ACC112 (cell line): ENCODE results near the gene NR1H2.

Experiments used
- H2AFZ ChIP-seq: fragments of 200-600 bp; sonication (generic); one replicate; pipeline ENCODE4 v1.6.0; 2017; ENCODE audit warnings: antibody characterized with exemption, low read length; ENCODE audit not compliant: unreplicated experiment
- H3K27ac ChIP-seq: fragments of 200-600 bp; sonication (generic); 2 replicates; pipeline ENCODE4 v1.5.1; 2014; ENCODE audit warnings: low read depth, mild to moderate bottlenecking, antibody characterized with exemption, low read length, moderate library complexity
- H3K27me3 ChIP-seq: fragments of 200-600 bp; sonication (generic); 2 replicates; pipeline ENCODE4 v1.6.1; 2014; ENCODE audit warnings: mild to moderate bottlenecking, antibody characterized with exemption, low read length, moderate library complexity, mixed read lengths; ENCODE audit not compliant: insufficient read depth
- H3K36me3 ChIP-seq: fragments of 200-600 bp; sonication (generic); 2 replicates; pipeline ENCODE4 v1.6.1; 2016; ENCODE audit warnings: mild to moderate bottlenecking, antibody characterized with exemption, low read length, moderate library complexity, mixed read lengths; ENCODE audit not compliant: insufficient read depth
- H3K4me1 ChIP-seq: fragments of 200-600 bp; sonication (generic); one replicate; pipeline ENCODE4 v1.6.1; 2016; ENCODE audit warnings: low read length, mixed read lengths; ENCODE audit not compliant: insufficient read depth, unreplicated experiment, control insufficient read depth
- H3K4me3 ChIP-seq: fragments of 200-600 bp; sonication (generic); 2 replicates; pipeline ENCODE4 v1.5.1; 2014; ENCODE audit warnings: mild to moderate bottlenecking, low read depth, low read length
- H3K79me2 ChIP-seq: fragments of 200-600 bp; sonication (generic); one replicate; pipeline ENCODE4 v1.6.0; 2016; ENCODE audit warnings: low read length; ENCODE audit not compliant: control insufficient read depth, unreplicated experiment, insufficient read depth

Gene NR1H2

DNA sequence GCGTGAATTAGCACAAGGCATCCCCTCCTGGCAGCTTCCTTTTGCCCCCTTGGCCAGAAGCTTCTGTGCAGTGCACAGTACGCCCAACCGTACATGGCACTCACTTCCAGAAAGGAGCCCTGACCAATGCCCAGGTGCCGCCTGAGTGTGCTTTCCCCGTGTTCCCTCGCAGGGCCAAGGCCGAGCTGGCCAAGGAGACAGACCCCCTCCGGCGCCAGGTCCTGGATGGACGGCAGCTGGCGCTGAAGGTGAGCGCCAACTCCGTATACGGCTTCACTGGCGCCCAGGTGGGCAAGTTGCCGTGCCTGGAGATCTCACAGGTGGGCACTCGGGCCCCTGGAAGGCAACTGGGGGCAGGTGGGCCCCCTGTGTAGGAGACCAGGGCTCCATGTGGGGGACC lies 33.1 kb downstream of the NR1H2 start:
- no peaks in the 10 kb centered on the region for H3K79me2 ChIP-seq
- peaks cover 12% of the 10 kb centered on the region; the same call in 1 of the 2 replicates for H3K36me3 ChIP-seq
- H3K27ac ChIP-seq, result no peak overlapping the region
- no peak overlapping the region for H2AFZ ChIP-seq
- H3K4me1 ChIP-seq, result no peaks in the 10 kb centered on the region
- no peak overlapping the region for H3K4me3 ChIP-seq
- H3K27me3 ChIP-seq, result no peaks in the 10 kb centered on the region

DNA sequence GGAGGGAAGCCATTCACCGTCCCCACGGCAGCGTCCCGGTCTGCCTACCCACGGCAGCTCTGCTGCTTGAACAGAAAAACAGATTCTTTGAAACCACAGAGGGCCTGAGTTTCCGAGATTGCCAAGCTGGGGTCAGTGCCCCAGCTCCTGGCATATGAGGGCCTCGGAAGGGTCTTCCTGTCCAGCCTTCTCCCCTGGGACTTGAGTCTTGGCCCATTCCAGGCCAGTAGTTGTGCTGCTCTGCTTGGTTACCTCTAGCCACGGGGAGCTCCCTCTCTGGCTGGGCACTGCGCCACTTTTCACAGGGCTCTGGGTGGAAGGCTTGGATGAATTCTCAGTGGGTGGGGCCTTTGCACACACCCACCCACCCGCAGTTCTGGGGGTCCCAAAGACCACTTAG lies 33.9 kb downstream of the NR1H2 start:
- H3K4me1 ChIP-seq, result no peaks in the 10 kb centered on the region
- no peaks in the 10 kb centered on the region for H3K27me3 ChIP-seq
- H2AFZ ChIP-seq, result no peak overlapping the region
- H3K36me3 ChIP-seq, result peaks cover 12% of the 10 kb centered on the region; the same call in 1 of the 2 replicates
- H3K27ac ChIP-seq, result no peak overlapping the region
- no peak overlapping the region for H3K4me3 ChIP-seq
- no peaks in the 10 kb centered on the region for H3K79me2 ChIP-seq

DNA sequence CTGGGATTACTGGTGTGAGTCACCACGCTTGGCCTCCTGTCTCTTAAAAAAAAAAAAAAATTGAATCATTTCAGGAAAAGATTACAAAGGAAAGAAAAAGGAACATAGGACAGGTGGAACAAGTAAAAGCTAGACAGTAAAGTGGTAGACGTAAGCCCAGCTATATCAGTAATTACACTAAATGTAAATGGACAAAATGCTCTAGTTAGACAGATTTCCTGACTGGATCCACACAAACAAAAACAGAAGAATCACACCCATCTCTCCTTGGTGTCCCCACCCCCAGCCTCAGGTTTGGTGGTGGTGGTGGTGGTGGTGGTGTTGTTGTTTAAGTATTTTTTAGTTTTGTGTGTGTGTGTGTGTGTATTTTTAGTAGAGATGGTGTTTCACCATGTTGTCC lies 36.2 kb downstream of the NR1H2 start:
- Histone ChIP-seq H3K36me3 (peaks cover 12% of the 10 kb centered on the region; the same call in 1 of the 2 replicates), H2AFZ (no peak overlapping the region), H3K4me1 (no peaks in the 10 kb centered on the region), H3K4me3 (no peak overlapping the region), H3K27me3 (no peaks in the 10 kb centered on the region), H3K79me2 (no peaks in the 10 kb centered on the region), H3K27ac (no peak overlapping the region)

DNA sequence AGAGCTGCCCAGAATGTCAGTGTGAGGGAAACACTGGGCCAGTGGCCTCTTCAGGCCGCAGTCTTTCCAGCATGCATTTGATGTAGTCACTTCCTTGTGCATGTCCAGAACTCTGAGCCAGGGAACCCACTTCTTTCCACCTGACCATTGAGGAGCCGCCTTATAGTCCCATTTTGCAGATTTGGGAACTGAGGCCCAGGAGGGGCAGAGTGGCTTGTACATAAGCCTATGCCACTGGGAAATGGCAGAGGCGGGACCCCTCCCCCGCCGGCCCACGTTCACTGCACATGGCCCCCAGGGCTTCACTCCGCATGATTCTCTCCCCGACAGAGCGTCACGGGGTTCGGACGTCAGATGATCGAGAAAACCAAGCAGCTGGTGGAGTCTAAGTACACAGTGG lies 36.8 kb downstream of the NR1H2 start:
- no peaks in the 10 kb centered on the region for H3K79me2 ChIP-seq
- no peak overlapping the region for H3K4me3 ChIP-seq
- no peaks in the 10 kb centered on the region for H3K27me3 ChIP-seq
- no peak overlapping the region for H2AFZ ChIP-seq
- H3K36me3 ChIP-seq, result peaks cover 12% of the 10 kb centered on the region; the same call in 1 of the 2 replicates
- no peak overlapping the region for H3K27ac ChIP-seq
- no peaks in the 10 kb centered on the region for H3K4me1 ChIP-seq

DNA sequence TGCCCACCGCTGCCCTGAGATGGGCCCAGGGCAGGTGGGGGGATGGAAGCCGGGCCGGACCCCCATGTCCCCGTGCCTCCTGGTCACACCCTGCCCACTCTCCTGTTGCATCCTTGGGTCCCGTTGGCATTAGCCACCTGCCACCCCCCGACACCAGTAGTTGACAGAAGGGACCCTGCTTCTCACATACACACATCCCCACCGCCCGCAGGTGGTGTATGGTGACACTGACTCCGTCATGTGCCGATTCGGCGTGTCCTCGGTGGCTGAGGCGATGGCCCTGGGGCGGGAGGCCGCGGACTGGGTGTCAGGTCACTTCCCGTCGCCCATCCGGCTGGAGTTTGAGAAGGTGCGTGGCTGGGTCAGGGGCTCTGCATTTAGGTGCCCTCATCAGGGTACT lies 37.3 kb downstream of the NR1H2 start:
- Histone ChIP-seq H3K79me2 (no peaks in the 10 kb centered on the region), H3K27me3 (no peaks in the 10 kb centered on the region), H3K4me3 (no peak overlapping the region), H3K36me3 (peaks cover 12% of the 10 kb centered on the region; the same call in 1 of the 2 replicates), H3K4me1 (no peaks in the 10 kb centered on the region), H2AFZ (no peak overlapping the region), H3K27ac (no peak overlapping the region)

DNA sequence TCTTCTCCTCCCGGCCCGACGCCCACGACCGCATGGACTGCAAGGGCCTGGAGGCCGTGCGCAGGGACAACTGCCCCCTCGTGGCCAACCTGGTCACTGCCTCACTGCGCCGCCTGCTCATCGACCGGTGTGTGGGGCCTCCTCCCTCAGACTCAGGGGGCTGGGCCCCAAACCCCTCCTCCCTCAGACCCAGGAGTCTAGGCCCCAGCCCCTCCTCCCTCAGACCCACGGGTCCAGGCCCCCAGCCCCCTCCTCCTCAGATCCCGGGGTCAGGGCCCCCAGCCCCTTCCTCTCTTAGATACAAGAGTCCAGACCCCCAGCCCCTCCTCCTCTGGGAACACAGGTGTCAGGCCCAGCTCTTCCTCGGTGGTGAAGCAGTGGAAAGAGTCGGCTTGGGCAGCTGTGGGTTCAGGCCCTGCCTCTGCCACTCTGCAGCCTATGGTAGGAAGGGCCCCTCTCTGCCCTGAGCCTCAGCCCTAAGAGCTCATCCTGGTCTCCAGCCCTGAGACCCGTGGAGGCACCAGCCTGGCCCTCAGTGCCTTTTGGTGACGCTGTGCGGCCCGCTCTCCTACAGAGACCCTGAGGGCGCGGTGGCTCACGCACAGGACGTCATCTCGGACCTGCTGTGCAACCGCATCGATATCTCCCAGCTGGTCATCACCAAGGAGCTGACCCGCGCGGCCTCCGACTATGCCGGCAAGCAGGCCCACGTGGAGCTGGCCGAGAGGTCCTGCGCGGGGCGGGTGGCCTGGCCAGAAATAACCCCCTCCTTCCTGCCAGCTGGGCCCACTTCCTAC lies 38.8 kb downstream of the NR1H2 start:
- Histone ChIP-seq H3K27me3 (0 out of 2 replicates have a peak, but pooled peaks cover 6% of the 10 kb centered on the region), H3K79me2 (no peaks in the 10 kb centered on the region), H3K36me3 (peaks cover 12% of the 10 kb centered on the region; the same call in 1 of the 2 replicates), H3K4me3 (no peak overlapping the region), H3K4me1 (no peaks in the 10 kb centered on the region), H3K27ac (no peak overlapping the region), H2AFZ (no peak overlapping the region)

DNA sequence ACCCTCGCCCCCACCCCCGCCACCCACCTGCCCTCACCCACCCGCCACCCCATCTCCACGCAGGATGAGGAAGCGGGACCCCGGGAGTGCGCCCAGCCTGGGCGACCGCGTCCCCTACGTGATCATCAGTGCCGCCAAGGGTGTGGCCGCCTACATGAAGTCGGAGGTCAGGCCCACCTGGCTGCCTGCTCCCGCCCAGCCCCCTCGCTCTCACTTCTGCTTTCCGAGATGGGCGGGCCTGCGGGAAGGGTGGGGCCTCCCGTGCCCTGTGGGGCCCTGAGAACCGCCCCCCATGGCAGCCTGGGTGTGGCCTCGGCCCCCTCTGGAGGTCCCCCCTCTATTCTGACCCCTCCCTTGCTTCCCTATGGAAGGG lies 39.4 kb downstream of the NR1H2 start:
- Histone ChIP-seq H3K27ac (no peak overlapping the region), H2AFZ (no peak overlapping the region), H3K79me2 (no peaks in the 10 kb centered on the region), H3K4me1 (no peaks in the 10 kb centered on the region), H3K36me3 (peaks cover 12% of the 10 kb centered on the region; the same call in 1 of the 2 replicates), H3K4me3 (no peak overlapping the region), H3K27me3 (0 out of 2 replicates have a peak, but pooled peaks cover 6% of the 10 kb centered on the region)

DNA sequence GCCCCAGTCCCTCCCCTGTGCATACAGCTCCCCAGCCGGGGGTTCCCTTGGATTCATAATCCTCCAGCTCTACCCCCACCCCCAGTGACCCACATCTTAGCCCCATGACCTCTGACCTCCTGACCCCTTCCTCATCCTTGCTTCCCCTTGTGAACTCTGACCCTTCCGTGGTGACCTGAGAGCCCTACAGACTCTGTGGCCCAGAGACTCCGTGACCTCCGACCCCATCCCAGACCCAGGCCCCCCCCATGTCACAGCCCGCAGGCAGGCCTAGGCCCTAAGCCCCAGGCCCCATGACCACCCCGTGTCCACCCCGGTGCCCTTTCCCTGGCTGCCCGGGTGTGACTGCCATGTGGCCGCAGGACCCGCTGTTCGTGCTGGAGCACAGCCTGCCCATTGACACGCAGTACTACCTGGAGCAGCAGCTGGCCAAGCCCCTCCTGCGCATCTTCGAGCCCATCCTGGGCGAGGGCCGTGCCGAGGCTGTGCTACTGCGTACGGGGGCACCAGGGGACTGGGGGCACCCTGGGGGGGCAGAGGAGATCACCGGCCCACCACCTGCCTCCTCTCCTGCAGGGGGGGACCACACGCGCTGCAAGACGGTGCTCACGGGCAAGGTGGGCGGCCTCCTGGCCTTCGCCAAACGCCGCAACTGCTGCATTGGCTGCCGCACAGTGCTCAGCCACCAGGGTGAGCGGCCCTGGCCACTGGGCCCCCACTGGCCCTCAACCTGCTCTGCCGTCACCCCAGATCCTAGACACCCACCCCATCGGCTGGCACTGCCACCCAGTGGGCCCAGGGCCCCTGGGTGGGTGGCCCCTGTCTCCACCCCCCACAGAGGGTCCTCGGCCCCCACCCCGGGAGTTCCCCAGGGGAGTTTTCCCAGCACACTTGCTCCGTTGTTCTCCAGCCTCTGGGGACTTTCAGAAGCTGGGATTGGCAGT lies 40.0 kb downstream of the NR1H2 start:
- peaks cover 12% of the 10 kb centered on the region; the same call in 1 of the 2 replicates for H3K36me3 ChIP-seq
- H3K27ac ChIP-seq, result no peak overlapping the region
- no peaks in the 10 kb centered on the region for H3K4me1 ChIP-seq
- 0 out of 2 replicates have a peak, but pooled peaks cover 6% of the 10 kb centered on the region for H3K27me3 ChIP-seq
- no peak overlapping the region for H2AFZ ChIP-seq
- H3K4me3 ChIP-seq, result no peak overlapping the region
- no peaks in the 10 kb centered on the region for H3K79me2 ChIP-seq

DNA sequence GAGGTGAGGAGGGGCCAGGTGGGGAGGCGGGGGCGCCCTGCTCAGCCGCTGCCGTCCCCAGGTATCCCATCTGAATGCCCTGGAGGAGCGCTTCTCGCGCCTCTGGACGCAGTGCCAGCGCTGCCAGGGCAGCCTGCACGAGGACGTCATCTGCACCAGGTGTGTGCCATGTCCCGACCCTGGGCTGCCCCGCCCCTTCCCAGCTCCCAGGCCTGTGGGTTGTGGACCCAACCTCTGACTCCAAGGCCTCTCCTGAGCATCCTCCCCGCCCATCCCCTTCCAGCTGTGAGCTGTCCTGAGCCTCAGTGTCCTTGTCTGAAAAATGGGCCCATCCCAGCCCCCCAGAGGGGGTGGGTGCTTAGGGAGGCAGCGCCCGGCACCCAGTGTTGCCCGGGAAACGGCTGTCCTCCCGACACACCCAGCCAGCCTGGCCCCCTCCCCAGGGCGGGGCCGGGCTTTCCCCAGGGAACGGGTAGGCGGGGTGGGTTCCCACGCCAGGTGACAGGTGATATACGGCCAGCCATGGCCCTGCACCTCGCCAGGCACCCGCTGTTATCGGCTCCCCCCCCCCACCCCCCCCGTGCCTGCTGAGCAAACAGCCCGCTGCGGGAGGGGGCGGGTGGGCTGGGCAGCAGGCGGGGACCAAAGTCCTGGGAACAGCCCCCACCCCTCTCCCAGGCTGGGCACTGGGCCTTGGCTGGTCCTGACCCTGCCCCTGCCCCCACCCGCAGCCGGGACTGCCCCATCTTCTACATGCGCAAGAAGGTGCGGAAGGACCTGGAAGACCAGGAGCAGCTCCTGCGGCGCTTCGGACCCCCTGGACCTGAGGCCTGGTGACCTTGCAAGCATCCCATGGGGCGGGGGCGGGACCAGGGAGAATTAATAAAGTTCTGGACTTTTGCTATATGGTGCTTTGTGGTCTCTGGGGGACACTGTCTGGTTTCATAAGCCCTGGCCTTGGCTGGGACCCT lies 41.1 kb downstream of the NR1H2 start:
- Histone ChIP-seq H3K4me1 (no peaks in the 10 kb centered on the region), H3K36me3 (peaks cover 12% of the 10 kb centered on the region; the same call in 1 of the 2 replicates), H3K79me2 (no peaks in the 10 kb centered on the region), H2AFZ (no peak overlapping the region), H3K27ac (no peak overlapping the region), H3K27me3 (0 out of 2 replicates have a peak, but pooled peaks cover 6% of the 10 kb centered on the region), H3K4me3 (no peak overlapping the region)
